Lower leg skin (tissue), 4 donors: ENCODE data around the gene LPCAT4. TPM values are rescaled to one million over a fixed set of nuclear protein-coding genes. Genes with fewer than 3 reads are reported as not detected.

ENCODE experiments used
- DNase-seq, 2 donors: peaks; one replicate each; pipeline ENCODE4 v3.0.0-alpha.2; 2019; ENCODE audit warnings: low spot score in 2 of 2
- H3K4me3 ChIP-seq: fragments of 200-600 bp; sonication (generic); 2 replicates; pipeline ENCODE4 v1.5.1; 2017; ENCODE audit warnings: mild to moderate bottlenecking, low read depth; ENCODE audit not compliant: poor library complexity, severe bottlenecking
- POLR2A ChIP-seq, 2 donors: fragments of 450-650 bp; IDR thresholded peaks; one replicate each; pipeline ENCODE4 v1.6.1; 2016 to 2017; ENCODE audit warnings: antibody characterized with exemption in 2 of 2, mild to moderate bottlenecking in 1 of 2, moderate library complexity in 1 of 2
- WGBS, 2 donors: methylation state at CpG; one replicate each; pipeline ENCODE4 v1.1.5; 2018; 5-methylcytosine and 5-hydroxymethylcytosine counted together
- intact Hi-C: fragments of 100-400 bp; cut with DNase I; formaldehyde crosslinking; loops from one replicate; pipeline ENCODE4 v1.15.0; 2023; ENCODE audit warnings: low total_unique reads
- total RNA-seq, 4 donors: library from RNA; depleted of rRNA; stranded (reverse); fragments of >200 nt; gene quantifications; one replicate each; pipeline ENCODE4 v1.1.0, GENCODE V29; 2016
- TF ChIP-seq, protein P1 (sequence below), 3 donors: fragments of 450-650 bp; IDR thresholded peaks; one replicate each; pipeline ENCODE4 v1.5.1; 2016; ENCODE audit warnings: antibody characterized with exemption in 3 of 3, mild to moderate bottlenecking in 3 of 3, moderate library complexity in 2 of 3

LPCAT4 gene
- total RNA-seq, 4 donors from 2014 or later: 19.0 to 36.4 (median 27.0) TPM

- intact Hi-C loops: no loop called here
- peak; percentile 85 to 97 for DNase-seq
- H3K4me3 ChIP-seq: peak within 1 kb of the TSS; percentile 88
- no peak for TF ChIP-seq POLR2A (IDR thresholded peaks at IDR 0.05)
- TF ChIP-seq, protein P1, sequence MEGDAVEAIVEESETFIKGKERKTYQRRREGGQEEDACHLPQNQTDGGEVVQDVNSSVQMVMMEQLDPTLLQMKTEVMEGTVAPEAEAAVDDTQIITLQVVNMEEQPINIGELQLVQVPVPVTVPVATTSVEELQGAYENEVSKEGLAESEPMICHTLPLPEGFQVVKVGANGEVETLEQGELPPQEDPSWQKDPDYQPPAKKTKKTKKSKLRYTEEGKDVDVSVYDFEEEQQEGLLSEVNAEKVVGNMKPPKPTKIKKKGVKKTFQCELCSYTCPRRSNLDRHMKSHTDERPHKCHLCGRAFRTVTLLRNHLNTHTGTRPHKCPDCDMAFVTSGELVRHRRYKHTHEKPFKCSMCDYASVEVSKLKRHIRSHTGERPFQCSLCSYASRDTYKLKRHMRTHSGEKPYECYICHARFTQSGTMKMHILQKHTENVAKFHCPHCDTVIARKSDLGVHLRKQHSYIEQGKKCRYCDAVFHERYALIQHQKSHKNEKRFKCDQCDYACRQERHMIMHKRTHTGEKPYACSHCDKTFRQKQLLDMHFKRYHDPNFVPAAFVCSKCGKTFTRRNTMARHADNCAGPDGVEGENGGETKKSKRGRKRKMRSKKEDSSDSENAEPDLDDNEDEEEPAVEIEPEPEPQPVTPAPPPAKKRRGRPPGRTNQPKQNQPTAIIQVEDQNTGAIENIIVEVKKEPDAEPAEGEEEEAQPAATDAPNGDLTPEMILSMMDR (IDR thresholded peaks at IDR 0.05): no peak
- WGBS, 2 donors: 0 to 2% methylated on average over 44 to 56 of the region's 78 CpGs
Observed at GRCh38 chr15:34337557-34338306, 29.3 kb downstream of the LPCAT4 start, which contains the start of gene SLC12A6. SLC12A6 (minus strand) TSS chr15:34337781; CDS start chr15:34336680, 1,101 bp downstream.

GRCh38 chr15:34336991-34337556 is 29.9 kb downstream of the LPCAT4 start:
- WGBS, 2 donors: 3% methylated on average over 24 to 26 of the region's 26 CpGs
- peak overlapping the region; percentile 88 for H3K4me3 ChIP-seq
- intact Hi-C loops: no loop called here
- TF ChIP-seq POLR2A (IDR thresholded peaks at IDR 0.05): no peak
- TF ChIP-seq, protein P1 (IDR thresholded peaks at IDR 0.05): no peak
- peak; percentile 24 to 75 for DNase-seq

DNA sequence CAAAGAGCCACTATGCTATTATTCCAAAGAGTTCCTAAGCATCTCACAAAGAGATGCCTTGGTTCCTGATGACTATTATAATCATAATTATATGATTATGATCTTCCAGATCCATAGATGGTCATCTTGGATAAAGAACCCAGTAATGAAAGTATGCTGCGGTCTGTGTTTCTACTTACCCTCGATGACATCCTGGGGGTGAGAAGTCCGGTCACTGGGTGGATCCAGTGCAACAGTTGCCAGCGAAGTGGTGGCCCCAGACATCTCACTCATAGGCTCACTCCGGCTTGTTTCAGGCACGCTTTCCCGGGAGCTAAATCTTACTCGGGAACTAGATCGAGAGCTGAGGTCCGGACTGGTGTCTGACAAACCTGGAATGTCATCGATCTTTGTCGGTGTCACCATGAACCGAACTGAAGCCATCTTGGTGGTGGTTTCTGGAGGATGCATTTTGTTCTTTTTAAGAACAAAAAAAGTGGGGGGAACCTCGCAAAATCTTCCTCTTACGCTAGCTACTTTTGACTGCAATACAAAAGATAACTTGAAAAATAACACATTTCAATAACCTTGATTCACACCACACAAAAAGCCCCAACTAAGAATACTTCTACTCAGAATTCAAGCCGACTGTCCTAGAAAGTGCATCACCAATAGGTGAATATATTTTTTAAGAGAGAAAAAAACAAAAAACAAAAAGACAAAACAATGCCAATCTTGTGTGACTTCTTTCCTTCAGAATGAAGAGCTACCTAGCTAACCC is 30.6 kb downstream of the LPCAT4 start:
- intact Hi-C loops: no loop called here

GRCh38 chr15:34335176-34336032 is 31.6 kb downstream of the LPCAT4 start:
- 73 to 79% methylated on average over 3 of the region's 3 CpGs for WGBS, 2 donors
- TF ChIP-seq, protein P1 (IDR thresholded peaks at IDR 0.05): no peak
- TF ChIP-seq POLR2A (IDR thresholded peaks at IDR 0.05): no peak
- DNase-seq: peak in 1 of 2 donors; percentile 37
- H3K4me3 ChIP-seq: no peak overlapping the region
- intact Hi-C loops: no loop called here

More for the DNA sequence above, 30.6 kb downstream of the LPCAT4 start:
- DNase-seq: peak in 1 of 2 donors; percentile 82
- TF ChIP-seq, protein P1 (IDR thresholded peaks at IDR 0.05): no peak
- TF ChIP-seq POLR2A (IDR thresholded peaks at IDR 0.05): no peak
- WGBS, 2 donors: 87 to 89% methylated on average over 16 of the region's 16 CpGs
- H3K4me3 ChIP-seq: no peak overlapping the region

GRCh38 chr15:34334672-34335071 is 32.3 kb downstream of the LPCAT4 start:
- TF ChIP-seq, protein P1 (IDR thresholded peaks at IDR 0.05): no peak
- no peak for TF ChIP-seq POLR2A (IDR thresholded peaks at IDR 0.05)
- no peak for DNase-seq
- H3K4me3 ChIP-seq: no peak overlapping the region
- 71 to 72% methylated on average over 4 of the region's 4 CpGs for WGBS, 2 donors
- intact Hi-C loops: no loop called here
